ENCODE measurements around the gene IL19. TPM values are rescaled to one million over a fixed set of nuclear protein-coding genes. Genes with fewer than 3 reads are reported as not detected.

IL19 gene, protein sequence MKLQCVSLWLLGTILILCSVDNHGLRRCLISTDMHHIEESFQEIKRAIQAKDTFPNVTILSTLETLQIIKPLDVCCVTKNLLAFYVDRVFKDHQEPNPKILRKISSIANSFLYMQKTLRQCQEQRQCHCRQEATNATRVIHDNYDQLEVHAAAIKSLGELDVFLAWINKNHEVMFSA
- total RNA-seq: not detected

GRCh38 chr1:206770531-206771337, at the start of gene IL19:
Gene IL19, plus strand, starts transcription at chr1:206770773. Its CDS starts 65,890 bp downstream, at chr1:206836663.
- 56 to 58% methylated on average over 9 of the region's 9 CpGs for WGBS, 2 donors

GRCh38 chr1:206721454-206721853, 49.1 kb upstream of the IL19 start:
- TF ChIP-seq POLR2A (IDR thresholded peaks at IDR 0.05): no peak
- TF ChIP-seq, protein P1, sequence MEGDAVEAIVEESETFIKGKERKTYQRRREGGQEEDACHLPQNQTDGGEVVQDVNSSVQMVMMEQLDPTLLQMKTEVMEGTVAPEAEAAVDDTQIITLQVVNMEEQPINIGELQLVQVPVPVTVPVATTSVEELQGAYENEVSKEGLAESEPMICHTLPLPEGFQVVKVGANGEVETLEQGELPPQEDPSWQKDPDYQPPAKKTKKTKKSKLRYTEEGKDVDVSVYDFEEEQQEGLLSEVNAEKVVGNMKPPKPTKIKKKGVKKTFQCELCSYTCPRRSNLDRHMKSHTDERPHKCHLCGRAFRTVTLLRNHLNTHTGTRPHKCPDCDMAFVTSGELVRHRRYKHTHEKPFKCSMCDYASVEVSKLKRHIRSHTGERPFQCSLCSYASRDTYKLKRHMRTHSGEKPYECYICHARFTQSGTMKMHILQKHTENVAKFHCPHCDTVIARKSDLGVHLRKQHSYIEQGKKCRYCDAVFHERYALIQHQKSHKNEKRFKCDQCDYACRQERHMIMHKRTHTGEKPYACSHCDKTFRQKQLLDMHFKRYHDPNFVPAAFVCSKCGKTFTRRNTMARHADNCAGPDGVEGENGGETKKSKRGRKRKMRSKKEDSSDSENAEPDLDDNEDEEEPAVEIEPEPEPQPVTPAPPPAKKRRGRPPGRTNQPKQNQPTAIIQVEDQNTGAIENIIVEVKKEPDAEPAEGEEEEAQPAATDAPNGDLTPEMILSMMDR (IDR thresholded peaks at IDR 0.05): no peak
- no peak overlapping the region for H3K4me3 ChIP-seq (ENCODE audit: low read depth, poor library complexity, severe bottlenecking)
- intact Hi-C loops (cut with DNase I; ENCODE audit: low total_unique reads): loop anchor here (10.0 kb wide), 1 partner anchor 193 kb away; no protein-coding TSS in a partner anchor
- DNase-seq (ENCODE audit: low spot score in 2 of 2): no peak
- WGBS, 2 donors: 81 to 84% methylated on average over 1 of the region's 1 CpG

More at GRCh38 chr1:206770531-206771337, at the start of gene IL19:
- H3K4me3 ChIP-seq (ENCODE audit: low read depth, poor library complexity, severe bottlenecking): no peak within 1 kb of the TSS
- intact Hi-C loops (cut with DNase I; ENCODE audit: low total_unique reads): no loop called here
- DNase-seq (ENCODE audit: low spot score in 2 of 2): no peak
- TF ChIP-seq, protein P1 (IDR thresholded peaks at IDR 0.05): no peak
- no peak for TF ChIP-seq POLR2A (IDR thresholded peaks at IDR 0.05)

- intact Hi-C loops (cut with DNase I; ENCODE audit: low total_unique reads): loop anchor here (1.0 to 10.0 kb wide), 2 partner anchors 21 to 192 kb away; no protein-coding TSS in a partner anchor
- H3K4me3 ChIP-seq (ENCODE audit: low read depth, poor library complexity, severe bottlenecking): no peak overlapping the region
- WGBS, 2 donors: 69 to 70% methylated on average over 9 to 17 of the region's 17 CpGs
- DNase-seq (ENCODE audit: low spot score in 2 of 2): no peak
- TF ChIP-seq, protein P1 (IDR thresholded peaks at IDR 0.05): no peak
- no peak for TF ChIP-seq POLR2A (IDR thresholded peaks at IDR 0.05)
Measured at GRCh38 chr1:206722751-206723461, 47.7 kb upstream of the IL19 start.

DNA sequence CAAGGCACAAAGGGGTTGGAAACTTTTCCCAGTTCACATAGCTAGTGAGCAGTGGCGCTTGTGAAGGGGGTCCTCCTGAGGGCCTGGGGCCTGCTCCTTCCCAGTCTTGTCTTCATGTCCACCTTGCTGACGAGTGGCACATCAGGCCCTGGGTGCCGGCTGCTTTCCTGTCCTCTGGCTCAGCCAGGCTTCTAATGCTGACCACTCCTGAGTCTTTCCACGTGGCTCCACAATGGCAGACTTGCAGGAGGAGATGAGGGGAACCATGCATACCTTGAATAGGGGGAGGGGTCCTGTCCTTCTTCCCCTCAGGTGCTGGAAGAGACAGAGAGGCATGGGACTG, 47.1 kb upstream of the IL19 start:
- TF ChIP-seq, protein P1 (IDR thresholded peaks at IDR 0.05): no peak
- TF ChIP-seq POLR2A (IDR thresholded peaks at IDR 0.05): no peak
- WGBS, 2 donors: 68 to 76% methylated on average over 4 of the region's 4 CpGs
- H3K4me3 ChIP-seq (ENCODE audit: low read depth, poor library complexity, severe bottlenecking): no peak overlapping the region
- no peak for DNase-seq (ENCODE audit: low spot score in 2 of 2)
- intact Hi-C loops (cut with DNase I; ENCODE audit: low total_unique reads): loop anchor here (10.0 kb wide), 1 partner anchor 191 kb away; no protein-coding TSS in a partner anchor

GRCh38 chr1:206723805-206724472, 46.6 kb upstream of the IL19 start:
- H3K4me3 ChIP-seq (ENCODE audit: low read depth, poor library complexity, severe bottlenecking): no peak overlapping the region
- intact Hi-C loops (cut with DNase I; ENCODE audit: low total_unique reads): loop anchor here (10.0 kb wide), 1 partner anchor 191 kb away; no protein-coding TSS in a partner anchor
- TF ChIP-seq POLR2A (IDR thresholded peaks at IDR 0.05): no peak
- TF ChIP-seq, protein P1 (IDR thresholded peaks at IDR 0.05): no peak
- 32 to 43% methylated on average over 12 of the region's 12 CpGs for WGBS, 2 donors
- DNase-seq (ENCODE audit: low spot score in 2 of 2): no peak

Data from lower leg skin (tissue), 4 donors.